Glutamatergic neuron (in vitro differentiated cells): ENCODE data around the gene ZFR2. TPM values are rescaled to one million over a fixed set of nuclear protein-coding genes. Genes with fewer than 3 reads are reported as not detected.
A peak's percentile ranks its signal among the peaks of the same experiment; 100 is the strongest.

ENCODE experiments used
- DNase-seq: peaks from one replicate; pipeline ENCODE4 v3.0.0; 2022
- H3K27ac Mint-ChIP-seq: one replicate; pipeline ENCODE4 v1.8.0; 2020; ENCODE audit warnings: mild to moderate bottlenecking, mixed read lengths, inconsistent platforms; ENCODE audit not compliant: unreplicated experiment
- H3K27me3 Mint-ChIP-seq: one replicate; pipeline ENCODE4 v1.8.0; 2020; ENCODE audit warnings: mild to moderate bottlenecking, moderate library complexity, mixed read lengths, inconsistent platforms; ENCODE audit not compliant: unreplicated experiment
- H3K36me3 Mint-ChIP-seq: one replicate; pipeline ENCODE4 v1.8.0; 2020; ENCODE audit warnings: mild to moderate bottlenecking, mixed read lengths, inconsistent platforms; ENCODE audit not compliant: unreplicated experiment
- H3K4me1 Mint-ChIP-seq: one replicate; pipeline ENCODE4 v1.8.0; 2020; ENCODE audit warnings: mild to moderate bottlenecking, low read depth, mixed read lengths, inconsistent platforms; ENCODE audit not compliant: unreplicated experiment
- H3K4me3 Mint-ChIP-seq: one replicate; pipeline ENCODE4 v1.8.0; 2020; ENCODE audit warnings: mild to moderate bottlenecking, mixed read lengths, inconsistent platforms; ENCODE audit not compliant: unreplicated experiment
- H3K9me3 Mint-ChIP-seq: one replicate; pipeline ENCODE4 v1.8.0; 2020; ENCODE audit warnings: mild to moderate bottlenecking, moderate library complexity, mixed read lengths, inconsistent platforms; ENCODE audit not compliant: unreplicated experiment
- total RNA-seq: library from RNA; stranded (reverse); fragmentation: NEBNext Ultra II Directional; extraction: Animal tissue kit (Norgen Biotek cat#: 25700); gene quantifications from one replicate; pipeline ENCODE4 v1.2.1, GENCODE V29; 2021; ENCODE audit not compliant: unreplicated experiment
- TF ChIP-seq, protein P1 (sequence below): fragments of 200-600 bp; sonication (generic); IDR thresholded peaks from one replicate; pipeline ENCODE4 v1.5.0; 2021; ENCODE audit not compliant: partially characterized antibody, unreplicated experiment

ZFR2 gene
- total RNA-seq, 1 donor from 2014 or later = 8.9 TPM

GRCh38 chr19:3832001-3832400 is 36.8 kb downstream of the ZFR2 start:
- peak overlapping the region; percentile 30 for H3K4me3 Mint-ChIP-seq
- TF ChIP-seq, protein P1, sequence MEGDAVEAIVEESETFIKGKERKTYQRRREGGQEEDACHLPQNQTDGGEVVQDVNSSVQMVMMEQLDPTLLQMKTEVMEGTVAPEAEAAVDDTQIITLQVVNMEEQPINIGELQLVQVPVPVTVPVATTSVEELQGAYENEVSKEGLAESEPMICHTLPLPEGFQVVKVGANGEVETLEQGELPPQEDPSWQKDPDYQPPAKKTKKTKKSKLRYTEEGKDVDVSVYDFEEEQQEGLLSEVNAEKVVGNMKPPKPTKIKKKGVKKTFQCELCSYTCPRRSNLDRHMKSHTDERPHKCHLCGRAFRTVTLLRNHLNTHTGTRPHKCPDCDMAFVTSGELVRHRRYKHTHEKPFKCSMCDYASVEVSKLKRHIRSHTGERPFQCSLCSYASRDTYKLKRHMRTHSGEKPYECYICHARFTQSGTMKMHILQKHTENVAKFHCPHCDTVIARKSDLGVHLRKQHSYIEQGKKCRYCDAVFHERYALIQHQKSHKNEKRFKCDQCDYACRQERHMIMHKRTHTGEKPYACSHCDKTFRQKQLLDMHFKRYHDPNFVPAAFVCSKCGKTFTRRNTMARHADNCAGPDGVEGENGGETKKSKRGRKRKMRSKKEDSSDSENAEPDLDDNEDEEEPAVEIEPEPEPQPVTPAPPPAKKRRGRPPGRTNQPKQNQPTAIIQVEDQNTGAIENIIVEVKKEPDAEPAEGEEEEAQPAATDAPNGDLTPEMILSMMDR = no peak
- no peak for DNase-seq
- peaks cover 12% of the 10 kb centered on the region for H3K4me1 Mint-ChIP-seq
- H3K27ac Mint-ChIP-seq = no peak overlapping the region
- H3K9me3 Mint-ChIP-seq = no peaks in the 10 kb centered on the region
- no peaks in the 10 kb centered on the region for H3K36me3 Mint-ChIP-seq
- H3K27me3 Mint-ChIP-seq = peaks cover 2% of the 10 kb centered on the region

DNA sequence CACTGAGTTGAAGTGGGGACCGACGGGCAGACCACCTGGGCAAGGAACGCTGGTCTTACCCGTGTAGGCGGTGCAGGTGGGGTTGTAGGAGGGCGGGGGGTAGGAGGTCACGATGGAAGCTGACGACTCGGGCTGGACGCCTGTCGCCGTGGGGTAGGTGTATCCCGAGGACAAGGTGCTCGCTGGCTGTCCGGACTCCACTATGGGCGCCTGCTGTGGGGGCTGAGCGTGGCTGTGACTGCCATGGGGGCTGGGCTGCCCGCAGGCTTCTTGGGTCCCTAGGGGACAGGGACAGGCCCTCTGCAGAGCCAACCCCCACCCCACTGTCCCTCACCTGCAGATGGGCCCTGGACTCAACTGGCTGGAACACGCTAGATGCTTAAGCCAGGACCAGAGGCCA is 37.2 kb downstream of the ZFR2 start:
- Mint-ChIP-seq H3K4me3 (peak overlapping the region; percentile 64), H3K27ac (peak overlapping the region; percentile 90), H3K36me3 (no peaks in the 10 kb centered on the region), H3K4me1 (peaks cover 12% of the 10 kb centered on the region), H3K9me3 (no peaks in the 10 kb centered on the region), H3K27me3 (peaks cover 2% of the 10 kb centered on the region)
- TF ChIP-seq, protein P1 = no peak
- no peak for DNase-seq

GRCh38 chr19:3830621-3831589 is 37.9 kb downstream of the ZFR2 start:
- Mint-ChIP-seq H3K9me3 (no peaks in the 10 kb centered on the region), H3K4me3 (peak overlapping the region; percentile 64), H3K27me3 (peaks cover 2% of the 10 kb centered on the region), H3K36me3 (no peaks in the 10 kb centered on the region), H3K4me1 (peaks cover 12% of the 10 kb centered on the region), H3K27ac (peak overlapping the region; percentile 90)
- peak; percentile 89 for DNase-seq
- TF ChIP-seq, protein P1 = no peak

GRCh38 chr19:3827306-3827705 is 41.5 kb downstream of the ZFR2 start:
- Mint-ChIP-seq H3K27ac (no peak overlapping the region), H3K27me3 (peaks cover 6% of the 10 kb centered on the region), H3K36me3 (no peaks in the 10 kb centered on the region), H3K4me3 (no peak overlapping the region), H3K9me3 (no peaks in the 10 kb centered on the region), H3K4me1 (peaks cover 12% of the 10 kb centered on the region)
- no peak for DNase-seq
- TF ChIP-seq, protein P1 = no peak

DNA sequence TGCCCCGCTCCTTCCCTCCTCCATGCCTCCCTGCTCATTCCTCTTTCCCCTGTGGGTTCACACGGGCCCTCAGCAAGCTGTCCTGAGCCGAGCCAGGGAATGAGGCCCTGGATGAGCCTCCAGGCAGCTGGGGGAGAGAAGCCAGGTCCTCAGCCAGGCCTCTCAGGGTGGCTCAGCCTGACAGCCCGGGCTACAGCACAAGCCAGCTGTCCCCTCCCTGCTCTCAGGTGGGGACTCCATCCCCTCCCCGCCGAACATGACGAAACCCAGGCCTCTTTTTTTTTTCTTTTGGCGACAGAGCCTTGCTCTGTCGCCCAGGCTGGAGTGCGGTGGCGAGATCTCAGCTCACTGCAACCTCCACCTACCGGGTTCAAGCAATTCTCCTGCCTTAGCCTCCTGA is 42.7 kb downstream of the ZFR2 start:
- Mint-ChIP-seq H3K27ac (no peak overlapping the region), H3K9me3 (no peaks in the 10 kb centered on the region)

More for the DNA sequence above, 42.7 kb downstream of the ZFR2 start:
- H3K36me3 Mint-ChIP-seq = no peaks in the 10 kb centered on the region
- peaks cover 9% of the 10 kb centered on the region for H3K4me1 Mint-ChIP-seq
- H3K4me3 Mint-ChIP-seq = peak overlapping the region; percentile 20
- no peak for DNase-seq
- TF ChIP-seq, protein P1 = no peak
- peaks cover 10% of the 10 kb centered on the region for H3K27me3 Mint-ChIP-seq
